IPS DF 6.9 (cell line): Measurements from ENCODE around the gene FAM110D.

Source experiments
- DNase-seq: peaks from one replicate; pipeline ENCODE4 v3.0.0-alpha.2; 2013; ENCODE audit warnings: low read depth, low spot score
- H3K27ac ChIP-seq: one replicate; pipeline ENCODE4 v1.5.1; 2013; ENCODE audit warnings: low read length, control low read depth
- H3K27me3 ChIP-seq: 2 replicates; pipeline ENCODE4 v1.6.1; 2013; ENCODE audit warnings: mild to moderate bottlenecking, low read length; ENCODE audit not compliant: control insufficient read depth, insufficient read depth
- H3K36me3 ChIP-seq: 2 replicates; pipeline ENCODE4 v1.6.1; 2013; ENCODE audit warnings: low read length; ENCODE audit not compliant: control insufficient read depth, insufficient read depth
- H3K4me1 ChIP-seq: 2 replicates; pipeline ENCODE4 v1.6.1; 2013; ENCODE audit warnings: low read length; ENCODE audit not compliant: control insufficient read depth, insufficient read depth
- H3K4me3 ChIP-seq: 2 replicates; pipeline ENCODE4 v1.5.1; 2013; ENCODE audit warnings: mild to moderate bottlenecking, low read length
- H3K9me3 ChIP-seq: 2 replicates; pipeline ENCODE4 v1.6.1; 2013; ENCODE audit warnings: low read length, inconsistent platforms; ENCODE audit not compliant: control insufficient read depth, insufficient read depth
- WGBS: extraction: QIAGEN DNeasy Blood & Tissue Kit; methylation state at CpG from one replicate; pipeline ENCODE4 v1.1.7; 2013; ENCODE audit warnings: mixed read lengths, missing lambda C conversion rate; ENCODE audit not compliant: insufficient read length, insufficient coverage; 5-methylcytosine and 5-hydroxymethylcytosine counted together

FAM110D gene

GRCh38 chr1:26190373-26190987 is 31.6 kb downstream of the FAM110D start, which contains the start of gene CATSPER4:
Gene CATSPER4, plus strand, starts transcription at chr1:26190602. Its CDS starts 26 bp downstream, at chr1:26190628.
- no peak within 1 kb of the TSS for H3K4me3 ChIP-seq
- H3K9me3 ChIP-seq, result no peaks in the 10 kb centered on the region
- no peaks in the 10 kb centered on the region for H3K27me3 ChIP-seq
- H3K4me1 ChIP-seq, result peaks cover 2% of the 10 kb centered on the region; the same call in 1 of the 2 replicates
- no CpG with 5 or more reads among the region's 16 CpGs for WGBS
- DNase-seq, result peak; percentile 84
- no peak within 1 kb of the TSS for H3K27ac ChIP-seq
- no peaks in the 10 kb centered on the region; the same call in 1 of the 2 replicates for H3K36me3 ChIP-seq

- no peaks in the 10 kb centered on the region for H3K9me3 ChIP-seq
- no peaks in the 10 kb centered on the region for H3K27me3 ChIP-seq
- H3K27ac ChIP-seq, result no peak overlapping the region
- H3K4me3 ChIP-seq, result no peak overlapping the region
- peaks cover 2% of the 10 kb centered on the region; the same call in 1 of the 2 replicates for H3K4me1 ChIP-seq
- DNase-seq, result no peak
- H3K36me3 ChIP-seq, result no peaks in the 10 kb centered on the region; the same call in 1 of the 2 replicates
- WGBS, result no CpG with 5 or more reads among the region's 3 CpGs
These were observed 32.9 kb downstream of the FAM110D start for GRCh38 chr1:26191739-26192138.

- Histone ChIP-seq H3K4me1 (no peaks in the 10 kb centered on the region), H3K4me3 (no peak overlapping the region), H3K9me3 (no peaks in the 10 kb centered on the region), H3K27me3 (no peaks in the 10 kb centered on the region), H3K36me3 (no peaks in the 10 kb centered on the region), H3K27ac (no peak overlapping the region)
- WGBS, result 100% methylated on average over 2 of the region's 3 CpGs
- DNase-seq, result no peak
These were observed 36.9 kb downstream of the FAM110D start for GRCh38 chr1:26195805-26196204.

GRCh38 chr1:26197301-26197700 is 38.4 kb downstream of the FAM110D start:
- no peaks in the 10 kb centered on the region for H3K27me3 ChIP-seq
- WGBS, result no CpG with 5 or more reads among the region's 3 CpGs
- no peak overlapping the region for H3K4me3 ChIP-seq
- H3K4me1 ChIP-seq, result no peaks in the 10 kb centered on the region
- no peaks in the 10 kb centered on the region for H3K36me3 ChIP-seq
- no peaks in the 10 kb centered on the region for H3K9me3 ChIP-seq
- H3K27ac ChIP-seq, result no peak overlapping the region
- DNase-seq, result no peak

GRCh38 chr1:26197813-26198212 is 38.9 kb downstream of the FAM110D start:
- Histone ChIP-seq H3K36me3 (no peaks in the 10 kb centered on the region), H3K4me3 (no peak overlapping the region), H3K27ac (no peak overlapping the region), H3K4me1 (no peaks in the 10 kb centered on the region), H3K9me3 (no peaks in the 10 kb centered on the region), H3K27me3 (no peaks in the 10 kb centered on the region)
- no CpG with 5 or more reads among the region's 11 CpGs for WGBS
- no peak for DNase-seq

- Histone ChIP-seq H3K4me3 (no peak overlapping the region), H3K27ac (no peak overlapping the region), H3K4me1 (peaks cover 3% of the 10 kb centered on the region; the same call in 1 of the 2 replicates), H3K36me3 (no peaks in the 10 kb centered on the region), H3K27me3 (no peaks in the 10 kb centered on the region), H3K9me3 (no peaks in the 10 kb centered on the region)
- no peak for DNase-seq
- WGBS, result no CpG with 5 or more reads among the region's 5 CpGs
These were observed 41.5 kb downstream of the FAM110D start for GRCh38 chr1:26200413-26200812.

GRCh38 chr1:26203642-26204318 is 44.9 kb downstream of the FAM110D start:
- no peaks in the 10 kb centered on the region for H3K27me3 ChIP-seq
- WGBS, result no CpG with 5 or more reads among the region's 9 CpGs
- H3K27ac ChIP-seq, result no peak overlapping the region
- peaks cover 3% of the 10 kb centered on the region; the same call in 1 of the 2 replicates for H3K4me1 ChIP-seq
- H3K36me3 ChIP-seq, result no peaks in the 10 kb centered on the region
- H3K9me3 ChIP-seq, result no peaks in the 10 kb centered on the region
- no peak overlapping the region for H3K4me3 ChIP-seq
- no peak for DNase-seq

GRCh38 chr1:26210147-26210870 is 51.4 kb downstream of the FAM110D start:
- Histone ChIP-seq H3K4me1 (no peaks in the 10 kb centered on the region), H3K27me3 (no peaks in the 10 kb centered on the region), H3K27ac (no peak overlapping the region), H3K9me3 (no peaks in the 10 kb centered on the region), H3K36me3 (no peaks in the 10 kb centered on the region), H3K4me3 (no peak overlapping the region)
- DNase-seq, result no peak
- whole genome bisulfite sequencing, result no CpG with 5 or more reads among the region's 5 CpGs

- H3K9me3 ChIP-seq, result no peaks in the 10 kb centered on the region
- no CpG with 5 or more reads among the region's 5 CpGs for WGBS
These were observed 53.8 kb downstream of the FAM110D start for GRCh38 chr1:26212726-26213125.

GRCh38 chr1:26213335-26213905 is 54.5 kb downstream of the FAM110D start:
- Histone ChIP-seq H3K27me3 (no peaks in the 10 kb centered on the region), H3K36me3 (no peaks in the 10 kb centered on the region), H3K27ac (no peak overlapping the region), H3K4me3 (no peak overlapping the region), H3K9me3 (no peaks in the 10 kb centered on the region), H3K4me1 (no peaks in the 10 kb centered on the region)
- DNase-seq, result no peak
- WGBS, result no CpG with 5 or more reads among the region's 6 CpGs

More at GRCh38 chr1:26212726-26213125, 53.8 kb downstream of the FAM110D start:
- H3K27ac ChIP-seq, result no peak overlapping the region
- H3K4me1 ChIP-seq, result no peaks in the 10 kb centered on the region
- H3K4me3 ChIP-seq, result no peak overlapping the region
- no peak for DNase-seq
- no peaks in the 10 kb centered on the region for H3K36me3 ChIP-seq
- H3K27me3 ChIP-seq, result no peaks in the 10 kb centered on the region
